Body of pancreas (tissue), 4 donors: ENCODE results near the gene ZNF407. TPM values are rescaled to one million over a fixed set of nuclear protein-coding genes. Genes with fewer than 3 reads are reported as not detected.

ENCODE experiments used
- ATAC-seq: fragments of 150-250 bp; one replicate; pipeline ENCODE4 v1.9.1; 2016
- DNase-seq, 4 donors: peaks; one replicate each; pipeline ENCODE4 v3.0.0-alpha.2; 2019
- H3K27ac ChIP-seq, 4 donors: fragments of 200-600 bp; sonication (generic); 1 replicate in 3 of 4; 2 replicates in 1 of 4; pipeline versions ENCODE4 v1.5.1 to v1.6.1; 2016 to 2019; ENCODE audit warnings: mild to moderate bottlenecking in 1 of 4, mixed read lengths in 1 of 4, moderate library complexity in 1 of 4
- H3K27me3 ChIP-seq, 2 donors: fragments of 200-600 bp; sonication (generic); one replicate each; pipeline ENCODE4 v1.6.0; 2016; ENCODE audit warnings: mild to moderate bottlenecking in 1 of 2
- H3K36me3 ChIP-seq, 2 donors: fragments of 200-600 bp; sonication (generic); replicated peaks in 1 of 2; 2 replicates each; pipeline ENCODE4 v1.5.1; 2016; ENCODE audit warnings: low read depth in 2 of 2; ENCODE audit not compliant: insufficient read depth in 1 of 2
- H3K4me1 ChIP-seq: fragments of 200-600 bp; sonication (generic); one replicate; pipeline ENCODE4 v1.6.0; 2016
- H3K4me3 ChIP-seq, 2 donors: fragments of 200-600 bp; sonication (generic); 1 replicate in 1 of 2; 2 replicates in 1 of 2; pipeline ENCODE4 v1.5.1; 2016 to 2019
- H3K9me3 ChIP-seq, 3 donors: fragments of 200-600 bp; sonication (generic); 1 replicate in 2 of 3; 2 replicates in 1 of 3; pipeline ENCODE4 v1.5.1; 2016
- CTCF ChIP-seq, 7 experiments: fragments of 450-650 bp in 4 of 7; fragments of 200-600 bp in 3 of 7; sonication (generic) in 3 of 7; IDR thresholded peaks; one replicate each; pipeline ENCODE4 v1.5.1; 2016 to 2019; ENCODE audit warnings: antibody characterized with exemption in 7 of 7
- POLR2A ChIP-seq, 3 donors: fragments of 450-650 bp; IDR thresholded peaks; one replicate each; pipeline ENCODE4 v1.6.1; 2016; ENCODE audit warnings: antibody characterized with exemption in 3 of 3, mild to moderate bottlenecking in 2 of 3
- WGBS, 2 donors: methylation state at CpG; one replicate each; pipeline ENCODE4 v1.1.5; 2017; 5-methylcytosine and 5-hydroxymethylcytosine counted together
- intact Hi-C: fragments of 100-400 bp; cut with DNase I; formaldehyde crosslinking; loops from one replicate; pipeline ENCODE4 v1.15.1; 2023
- total RNA-seq, 2 donors: library from RNA; depleted of rRNA; stranded (reverse); fragments of >200 nt; gene quantifications; one replicate each; pipeline ENCODE4 v1.1.0, GENCODE V29; 2016

The ZNF407 gene
- total RNA-seq, 2 donors from 2014 or later: 14.3 to 19.1 TPM

- H3K27ac ChIP-seq: no peak overlapping the region
- DNase-seq (no peak), ATAC-seq (no peak)
- no peaks in the 10 kb centered on the region for H3K36me3 ChIP-seq
- intact Hi-C loops: no loop called here
- H3K27me3 ChIP-seq: no peaks in the 10 kb centered on the region
- no peak overlapping the region for H3K4me3 ChIP-seq
- no peak for TF ChIP-seq CTCF (IDR thresholded peaks at IDR 0.05)
- TF ChIP-seq POLR2A (IDR thresholded peaks at IDR 0.05): no peak
- no peaks in the 10 kb centered on the region for H3K4me1 ChIP-seq
- H3K9me3 ChIP-seq: no peaks in the 10 kb centered on the region
- 84 to 88% methylated on average over 12 to 21 of the region's 21 CpGs for WGBS, 2 donors
These were observed 475.2 kb downstream of the ZNF407 start for GRCh38 chr18:75072672-75073371.

- no peaks in the 10 kb centered on the region for H3K9me3 ChIP-seq
- ATAC-seq (no peak), DNase-seq (no peak)
- H3K4me3 ChIP-seq: no peak overlapping the region
- no peaks in the 10 kb centered on the region for H3K36me3 ChIP-seq
- 71 to 85% methylated on average over 4 to 9 of the region's 9 CpGs for WGBS, 2 donors
- H3K4me1 ChIP-seq: no peaks in the 10 kb centered on the region
- intact Hi-C loops: no loop called here
- H3K27ac ChIP-seq: no peak overlapping the region
- no peak for TF ChIP-seq POLR2A (IDR thresholded peaks at IDR 0.05)
- no peaks in the 10 kb centered on the region for H3K27me3 ChIP-seq
These were observed 476.0 kb downstream of the ZNF407 start for GRCh38 chr18:75073654-75074053.

GRCh38 chr18:75074196-75075015, 476.7 kb downstream of the ZNF407 start:
- Histone ChIP-seq H3K9me3 (no peaks in the 10 kb centered on the region), H3K27me3 (no peaks in the 10 kb centered on the region), H3K4me1 (no peaks in the 10 kb centered on the region), H3K27ac (no peak overlapping the region), H3K36me3 (no peaks in the 10 kb centered on the region), H3K4me3 (no peak overlapping the region)
- intact Hi-C loops: no loop called here
- DNase-seq (no peak), ATAC-seq (no peak)
- TF ChIP-seq POLR2A (IDR thresholded peaks at IDR 0.05) (no peak), CTCF (IDR thresholded peaks at IDR 0.05) (no peak)
- 76 to 81% methylated on average over 13 of the region's 13 CpGs for WGBS, 2 donors

GRCh38 chr18:75075016-75075305, 477.3 kb downstream of the ZNF407 start:
- no peak overlapping the region for H3K4me3 ChIP-seq
- no peak for DNase-seq
- no peaks in the 10 kb centered on the region for H3K9me3 ChIP-seq
- intact Hi-C loops: no loop called here
- no peak overlapping the region for H3K27ac ChIP-seq
- TF ChIP-seq POLR2A (IDR thresholded peaks at IDR 0.05) (no peak), CTCF (IDR thresholded peaks at IDR 0.05) (no peak)
- no peaks in the 10 kb centered on the region for H3K27me3 ChIP-seq
- WGBS, 2 donors: 63 to 67% methylated on average over 2 to 3 of the region's 3 CpGs
- no peak for ATAC-seq
- H3K36me3 ChIP-seq: no peaks in the 10 kb centered on the region
- H3K4me1 ChIP-seq: no peaks in the 10 kb centered on the region

- ATAC-seq: no peak
These were observed 477.8 kb downstream of the ZNF407 start for GRCh38 chr18:75075429-75075841.

More at GRCh38 chr18:75075429-75075841, 477.8 kb downstream of the ZNF407 start:
- intact Hi-C loops: no loop called here
- H3K27ac ChIP-seq: no peak overlapping the region
- H3K36me3 ChIP-seq: no peaks in the 10 kb centered on the region
- TF ChIP-seq POLR2A (IDR thresholded peaks at IDR 0.05): no peak
- TF ChIP-seq CTCF (IDR thresholded peaks at IDR 0.05): no peak
- no peaks in the 10 kb centered on the region for H3K9me3 ChIP-seq
- 83 to 87% methylated on average over 6 to 12 of the region's 12 CpGs for WGBS, 2 donors
- DNase-seq: no peak
- no peaks in the 10 kb centered on the region for H3K4me1 ChIP-seq
- no peak overlapping the region for H3K4me3 ChIP-seq
- H3K27me3 ChIP-seq: no peaks in the 10 kb centered on the region
